Common myeloid progenitor, CD34-positive (primary cell): ENCODE measurements around the gene TMEM208.

Source experiments
- CTCF ChIA-PET: fragments of 350-600 bp; sonication (Branson Sonifier 250); formaldehyde crosslinking; loops from one replicate; lab custom pipeline; 2021; ENCODE audit warnings: antibody characterized with exemption; lab: Charles Lee
- POLR2A ChIA-PET: fragments of 350-600 bp; sonication (Branson Sonifier 250); formaldehyde crosslinking; loops from one replicate; lab custom pipeline; 2021; ENCODE audit warnings: antibody characterized with exemption; lab: Charles Lee
- DNase-seq, 3 donors: peaks; one replicate each; pipeline versions ENCODE4 v3.0.0 to v3.0.0-alpha.2; 2013
- H3K27ac ChIP-seq, 2 experiments: 1 replicate in 1 of 2; 2 replicates in 1 of 2; pipeline ENCODE4 v1.7.0; 2013; ENCODE audit warnings: inconsistent platforms in 2 of 2, low read length in 2 of 2, mild to moderate bottlenecking in 2 of 2, low read depth in 1 of 2, moderate library complexity in 1 of 2; ENCODE audit not compliant: severe bottlenecking in 2 of 2, insufficient read depth in 1 of 2, poor library complexity in 1 of 2
- H3K27me3 ChIP-seq, 5 experiments: replicated peaks in 2 of 5; 1 replicate in 3 of 5; 2 replicates in 2 of 5; pipeline versions ENCODE4 v1.6.1 to v1.7.0; 2013; ENCODE audit warnings: low read length in 4 of 5, mild to moderate bottlenecking in 2 of 5, moderate library complexity in 2 of 5, inconsistent platforms in 1 of 5; ENCODE audit not compliant: insufficient read depth in 5 of 5, control insufficient read depth in 4 of 5
- H3K36me3 ChIP-seq, 4 experiments: 1 replicate in 2 of 4; 2 replicates in 2 of 4; pipeline versions ENCODE4 v1.6.1 to v1.7.0; 2013; ENCODE audit warnings: low read length in 3 of 4, control low read depth in 1 of 4, mild to moderate bottlenecking in 1 of 4; ENCODE audit not compliant: control insufficient read depth in 4 of 4, insufficient read depth in 4 of 4
- H3K4me1 ChIP-seq, 4 experiments: 1 replicate in 3 of 4; 2 replicates in 1 of 4; pipeline versions ENCODE4 v1.6.1 to v1.7.1; 2013; ENCODE audit warnings: low read length in 3 of 4, mild to moderate bottlenecking in 3 of 4, control low read depth in 1 of 4, inconsistent platforms in 1 of 4, moderate library complexity in 1 of 4; ENCODE audit not compliant: control insufficient read depth in 4 of 4, insufficient read depth in 4 of 4; ENCODE audit errors: control extremely low read depth in 1 of 4
- H3K4me3 ChIP-seq, 7 experiments: 1 replicate in 4 of 7; 2 replicates in 3 of 7; pipeline versions ENCODE4 v1.5.1 to v1.7.0; 2013; ENCODE audit warnings: mild to moderate bottlenecking in 7 of 7, low read length in 6 of 7, moderate library complexity in 6 of 7, inconsistent platforms in 2 of 7, low read depth in 2 of 7, control low read depth in 1 of 7; ENCODE audit not compliant: insufficient read depth in 4 of 7, control insufficient read depth in 1 of 7; ENCODE audit errors: extremely low read depth in 1 of 7
- H3K9me3 ChIP-seq, 5 experiments: 1 replicate in 4 of 5; 2 replicates in 1 of 5; pipeline versions ENCODE4 v1.6.1 to v1.7.1; 2013; ENCODE audit warnings: low read length in 4 of 5, mild to moderate bottlenecking in 2 of 5, inconsistent platforms in 1 of 5, low read depth in 1 of 5, moderate library complexity in 1 of 5; ENCODE audit not compliant: control insufficient read depth in 4 of 5, insufficient read depth in 2 of 5; ENCODE audit errors: control extremely low read depth in 1 of 5
- WGBS: methylation state at CpG from one replicate; pipeline ENCODE4 v1.1.5; 2013; ENCODE audit not compliant: insufficient coverage; 5-methylcytosine and 5-hydroxymethylcytosine counted together

Gene TMEM208

DNA sequence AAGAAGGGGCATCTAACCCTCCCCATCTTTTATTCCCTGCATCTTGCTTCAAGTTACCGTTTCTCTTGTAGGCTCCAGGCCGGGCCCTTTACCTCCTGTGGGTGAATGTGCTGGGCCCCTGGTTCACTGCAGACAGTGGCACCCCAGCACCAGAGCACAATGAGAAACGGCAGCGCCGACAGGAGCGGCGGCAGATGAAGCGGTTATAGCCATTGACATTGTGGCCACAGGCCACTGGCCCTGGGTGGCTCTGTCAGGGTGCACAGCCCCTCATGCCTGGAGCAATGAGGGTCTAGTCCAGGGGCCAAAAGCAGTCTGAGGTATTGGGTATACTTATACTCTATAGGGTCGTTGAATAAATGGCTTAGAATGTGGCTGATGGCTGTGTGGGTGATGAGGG is 2.0 kb downstream of the TMEM208 start:
- POLR2A ChIA-PET = no interaction called here
- Histone ChIP-seq H3K9me3 (no peaks in the 10 kb centered on the region), H3K27me3 (no peaks in the 10 kb centered on the region), H3K4me1 (peaks cover 10 to 35% (median 27%) of the 10 kb centered on the region in 4 experiments), H3K27ac (no peak overlapping the region), H3K36me3 (peaks cover 3 to 50% (median 44%) of the 10 kb centered on the region in 4 experiments), H3K4me3 (no peak overlapping the region)
- CTCF ChIA-PET = interaction anchor here (2.2 to 10.7 kb wide), 2 partner anchors 9 to 17 kb away, joined by 9 to 108 read pairs; partner anchors contain the start of genes FHOD1 and SLC9A5
- 98% methylated on average over 8 of the region's 9 CpGs for WGBS
- DNase-seq = no peak

DNA sequence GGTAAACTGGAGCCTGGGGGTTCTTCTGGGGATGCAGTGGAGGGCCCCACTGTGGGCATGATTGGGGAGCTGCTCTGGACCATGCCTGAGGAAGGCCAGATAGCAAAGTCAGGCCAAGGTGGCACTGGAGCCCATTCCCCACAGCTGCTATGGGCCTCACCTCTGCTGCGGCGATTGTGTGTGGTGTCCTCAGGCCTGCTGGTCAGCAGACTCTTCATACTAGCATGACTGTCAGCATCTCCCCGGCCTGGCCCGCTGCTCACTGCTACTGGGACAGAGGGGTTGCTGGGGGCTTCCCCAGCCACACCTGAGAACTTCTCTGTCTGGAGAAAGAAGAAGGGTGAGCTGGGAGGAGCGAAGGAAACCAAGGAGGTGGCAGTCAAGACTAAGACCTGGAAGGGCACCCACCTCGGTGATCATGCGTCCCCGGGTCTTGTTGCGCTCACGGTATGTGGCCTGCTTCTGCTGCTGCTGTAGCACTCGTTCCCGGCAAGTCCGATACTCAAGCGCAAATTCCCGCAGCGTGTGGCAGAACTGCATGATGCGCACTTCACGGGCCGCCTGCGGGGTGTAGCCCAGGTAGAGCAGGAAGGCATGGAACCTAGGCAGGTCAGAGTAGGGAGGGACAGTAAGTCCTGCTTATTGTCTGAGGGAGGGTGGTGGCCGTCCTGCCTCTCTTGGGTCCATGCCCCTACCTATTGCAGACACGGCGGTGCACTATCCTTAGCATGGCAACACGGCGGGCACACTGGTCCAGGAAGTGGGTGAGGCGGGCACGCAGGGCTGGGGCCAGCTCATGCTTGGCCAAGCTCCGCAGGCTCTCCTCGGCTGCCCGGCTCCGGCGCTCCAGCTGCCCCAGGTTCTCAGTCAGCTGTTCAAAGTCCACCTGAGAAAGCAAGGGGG is 3.2 kb downstream of the TMEM208 start:
- ChIA-PET CTCF (interaction anchor here (1.0 to 10.7 kb wide), 4 partner anchors 8 to 45 kb away, joined by 3 to 108 read pairs (median 3); partner anchors contain the start of genes EXOC3L1, FHOD1 and SLC9A5), POLR2A (interaction anchor here (0.7 to 1.5 kb wide), 4 partner anchors 14 to 21 kb away, joined by 3 to 7 read pairs (median 4); no protein-coding TSS in a partner anchor)
- Histone ChIP-seq H3K4me3 (no peak overlapping the region), H3K27ac (no peak overlapping the region), H3K36me3 (peaks cover 3 to 62% (median 52%) of the 10 kb centered on the region in 4 experiments), H3K4me1 (peaks cover 7 to 27% (median 20%) of the 10 kb centered on the region in 4 experiments), H3K27me3 (no peaks in the 10 kb centered on the region), H3K9me3 (no peaks in the 10 kb centered on the region)
- DNase-seq = no peak
- WGBS = 95% methylated on average over 30 of the region's 32 CpGs

DNA sequence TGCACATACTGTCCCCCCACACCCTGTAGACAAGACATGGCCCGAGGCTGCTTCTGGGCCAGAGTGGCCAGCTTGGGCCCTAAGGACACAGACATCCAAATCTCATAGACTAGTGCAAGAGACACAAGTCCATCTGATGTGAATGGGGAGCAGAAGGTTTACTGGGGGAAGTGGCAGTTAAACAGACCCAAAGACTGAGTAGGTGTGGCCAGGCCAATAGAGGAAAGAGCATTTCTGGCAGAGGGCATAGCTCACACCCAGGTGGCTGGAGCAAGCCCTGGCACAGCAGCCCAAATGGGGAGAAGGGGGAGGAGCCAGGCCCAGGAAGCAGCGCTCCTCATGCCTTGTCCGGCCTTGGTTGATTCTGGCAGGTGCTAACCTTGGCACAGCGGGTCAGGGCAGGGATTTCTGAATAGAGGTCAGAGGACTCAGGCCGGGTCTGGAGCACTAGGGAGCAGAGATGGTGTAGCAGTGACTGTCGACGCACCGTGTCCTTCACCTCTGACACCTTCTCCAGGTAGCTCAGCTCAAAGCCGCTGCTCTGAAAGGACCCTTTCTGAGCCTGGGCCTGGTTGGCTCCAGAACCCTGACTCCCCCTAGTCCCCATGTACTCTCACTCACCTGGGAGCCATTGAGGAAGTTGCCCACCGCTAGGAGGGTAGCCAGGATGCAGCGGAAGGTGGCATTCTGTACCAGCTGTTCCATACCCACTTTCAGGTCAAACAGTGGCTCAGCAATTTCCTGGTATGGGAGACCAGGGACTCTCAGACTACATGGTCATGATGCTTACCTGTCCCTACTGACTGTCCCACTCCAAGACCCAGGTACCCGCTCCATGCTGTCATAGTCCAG is 4.1 kb downstream of the TMEM208 start:
- H3K27me3 ChIP-seq = no peaks in the 10 kb centered on the region
- ChIA-PET CTCF (interaction anchor here (1.0 to 10.7 kb wide), 3 partner anchors 9 to 46 kb away, joined by 3 to 108 read pairs (median 5); partner anchors contain the start of genes FHOD1 and SLC9A5), POLR2A (interaction anchor here (1.5 kb wide), 1 partner anchor 13 kb away, joined by 7 read pairs; no protein-coding TSS in a partner anchor)
- WGBS = 96% methylated on average over 10 of the region's 12 CpGs
- H3K4me3 ChIP-seq = no peak overlapping the region
- no peak for DNase-seq
- no peak overlapping the region for H3K27ac ChIP-seq
- H3K36me3 ChIP-seq = peaks cover 6 to 69% (median 59%) of the 10 kb centered on the region in 4 experiments
- no peaks in the 10 kb centered on the region for H3K9me3 ChIP-seq
- peaks cover 7 to 19% (median 14%) of the 10 kb centered on the region in 4 experiments for H3K4me1 ChIP-seq

DNA sequence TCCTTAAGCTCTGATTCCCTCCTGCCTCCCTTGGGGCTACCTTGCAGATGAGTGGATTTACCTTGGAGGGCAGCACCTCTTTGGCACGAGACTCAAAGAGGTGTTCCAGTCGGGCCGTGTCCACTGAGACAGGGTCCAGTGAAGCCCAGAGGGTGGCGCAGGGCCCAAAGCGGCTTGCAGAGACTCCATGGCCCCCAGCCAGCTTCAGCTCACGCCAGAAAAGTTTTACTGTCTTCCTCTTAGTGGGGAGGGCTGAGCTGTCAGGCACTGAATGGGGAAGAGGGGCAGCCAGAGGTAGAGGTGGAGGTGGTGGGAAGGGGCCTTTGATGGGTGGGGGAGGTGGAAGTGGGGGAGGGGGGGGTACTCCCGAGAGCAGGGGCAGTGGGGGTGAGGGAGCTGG is 6.7 kb downstream of the TMEM208 start:
- H3K36me3 ChIP-seq = peaks cover 13 to 88% (median 73%) of the 10 kb centered on the region in 4 experiments

DNA sequence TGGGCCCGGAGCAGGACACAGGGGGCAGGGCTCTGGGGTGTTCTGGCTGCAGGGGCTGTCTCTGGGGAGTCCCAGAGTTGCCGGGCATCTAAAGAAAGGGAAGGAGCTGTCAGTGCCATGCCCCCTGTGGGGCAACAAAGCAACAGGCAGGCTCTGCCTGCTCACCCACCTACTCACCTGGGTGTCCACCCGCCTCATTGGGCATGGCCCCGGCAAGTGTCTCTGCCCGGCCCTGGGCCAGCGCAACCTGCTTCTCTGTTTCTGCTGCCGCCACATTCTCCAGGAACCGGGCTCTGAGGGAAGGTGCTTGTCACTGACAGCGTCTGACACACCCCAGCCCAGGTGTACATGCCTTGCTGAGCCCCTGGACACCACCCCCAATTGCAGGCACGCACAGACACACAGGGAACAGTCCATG is 7.3 kb downstream of the TMEM208 start:
- H3K27me3 ChIP-seq = no peaks in the 10 kb centered on the region
- H3K4me1 ChIP-seq = no peaks in the 10 kb centered on the region
- ChIA-PET CTCF (interaction anchor here (0.9 to 10.7 kb wide), 2 partner anchors 12 to 32 kb away, joined by 3 to 108 read pairs; partner anchors contain the start of genes FHOD1 and SLC9A5), POLR2A (interaction anchor here (1.5 to 2.4 kb wide), 2 partner anchors 11 to 13 kb away, joined by 3 to 12 read pairs; partner anchors contain the start of gene FHOD1)
- no peak for DNase-seq
- peaks cover 13 to 88% (median 70%) of the 10 kb centered on the region in 4 experiments for H3K36me3 ChIP-seq
- no peak overlapping the region for H3K4me3 ChIP-seq
- WGBS = 97% methylated on average over 9 of the region's 10 CpGs
- no peak overlapping the region for H3K27ac ChIP-seq
- no peaks in the 10 kb centered on the region for H3K9me3 ChIP-seq

More for the DNA sequence above, 6.7 kb downstream of the TMEM208 start:
- Histone ChIP-seq H3K27me3 (no peaks in the 10 kb centered on the region), H3K4me3 (no peak overlapping the region), H3K27ac (no peak overlapping the region), H3K9me3 (no peaks in the 10 kb centered on the region), H3K4me1 (no peaks in the 10 kb centered on the region)
- ChIA-PET POLR2A (interaction anchor here (2.4 kb wide), 1 partner anchor 12 kb away, joined by 12 read pairs; no protein-coding TSS in a partner anchor), CTCF (interaction anchor here (0.9 to 10.7 kb wide), 3 partner anchors 13 to 33 kb away, joined by 3 to 108 read pairs (median 4); partner anchors contain the start of genes FHOD1 and SLC9A5)
- WGBS = 100% methylated on average over 4 of the region's 7 CpGs
- DNase-seq = no peak

DNA sequence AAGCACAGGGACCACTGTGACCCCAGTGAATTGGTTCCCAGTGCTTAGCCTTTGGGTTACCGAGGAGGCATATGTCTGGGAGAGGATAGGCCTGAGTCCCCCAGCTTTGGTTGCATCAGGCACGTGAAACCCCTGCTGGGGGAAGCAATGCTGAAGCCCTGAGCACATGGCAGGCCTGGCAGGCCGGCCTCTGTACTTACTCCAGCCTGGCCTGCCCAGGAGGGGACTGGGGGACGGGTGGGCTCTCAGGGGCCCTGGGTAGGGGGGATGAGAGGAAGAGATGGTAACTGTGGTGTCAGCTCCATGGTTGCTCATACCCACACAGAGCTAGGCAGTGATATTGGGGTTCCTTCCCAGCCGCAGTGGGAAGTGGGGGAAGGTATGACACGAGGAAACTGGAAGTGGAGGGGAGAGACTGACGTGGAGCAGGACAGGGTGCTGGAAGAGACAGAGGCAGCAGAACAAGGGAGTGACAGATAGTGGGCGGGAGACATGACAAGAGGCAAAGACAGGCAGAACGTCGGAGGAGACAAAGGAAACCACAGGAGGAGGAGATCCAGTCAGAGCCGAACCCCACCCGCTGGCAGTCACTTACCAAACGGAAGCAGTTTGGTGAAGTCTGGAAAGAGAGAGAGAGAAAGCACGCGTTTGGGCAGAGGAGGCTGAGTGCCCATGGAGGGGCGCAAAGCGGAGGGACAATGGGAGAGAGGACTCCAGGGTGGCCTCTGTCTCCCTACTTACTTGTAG is 9.1 kb downstream of the TMEM208 start:
- H3K27me3 ChIP-seq = no peaks in the 10 kb centered on the region
- no peak overlapping the region for H3K4me3 ChIP-seq
- CTCF ChIA-PET = interaction anchor here (0.9 to 10.7 kb wide), 3 partner anchors 9 to 43 kb away, joined by 3 to 108 read pairs (median 4); partner anchors contain the start of genes FHOD1, SLC9A5 and TMEM208
- H3K9me3 ChIP-seq = no peaks in the 10 kb centered on the region
- DNase-seq = peak in 1 of 3 donors; percentile 23
- no peak overlapping the region for H3K27ac ChIP-seq
- peaks cover 17 to 78% (median 58%) of the 10 kb centered on the region in 4 experiments for H3K36me3 ChIP-seq
- WGBS = 98% methylated on average over 17 of the region's 17 CpGs
- peaks cover 0 to 6% (median under 1%) of the 10 kb centered on the region in 4 experiments for H3K4me1 ChIP-seq
- POLR2A ChIA-PET = no interaction called here
